ENCODE data around the gene RNF208.

Gene RNF208

DNA sequence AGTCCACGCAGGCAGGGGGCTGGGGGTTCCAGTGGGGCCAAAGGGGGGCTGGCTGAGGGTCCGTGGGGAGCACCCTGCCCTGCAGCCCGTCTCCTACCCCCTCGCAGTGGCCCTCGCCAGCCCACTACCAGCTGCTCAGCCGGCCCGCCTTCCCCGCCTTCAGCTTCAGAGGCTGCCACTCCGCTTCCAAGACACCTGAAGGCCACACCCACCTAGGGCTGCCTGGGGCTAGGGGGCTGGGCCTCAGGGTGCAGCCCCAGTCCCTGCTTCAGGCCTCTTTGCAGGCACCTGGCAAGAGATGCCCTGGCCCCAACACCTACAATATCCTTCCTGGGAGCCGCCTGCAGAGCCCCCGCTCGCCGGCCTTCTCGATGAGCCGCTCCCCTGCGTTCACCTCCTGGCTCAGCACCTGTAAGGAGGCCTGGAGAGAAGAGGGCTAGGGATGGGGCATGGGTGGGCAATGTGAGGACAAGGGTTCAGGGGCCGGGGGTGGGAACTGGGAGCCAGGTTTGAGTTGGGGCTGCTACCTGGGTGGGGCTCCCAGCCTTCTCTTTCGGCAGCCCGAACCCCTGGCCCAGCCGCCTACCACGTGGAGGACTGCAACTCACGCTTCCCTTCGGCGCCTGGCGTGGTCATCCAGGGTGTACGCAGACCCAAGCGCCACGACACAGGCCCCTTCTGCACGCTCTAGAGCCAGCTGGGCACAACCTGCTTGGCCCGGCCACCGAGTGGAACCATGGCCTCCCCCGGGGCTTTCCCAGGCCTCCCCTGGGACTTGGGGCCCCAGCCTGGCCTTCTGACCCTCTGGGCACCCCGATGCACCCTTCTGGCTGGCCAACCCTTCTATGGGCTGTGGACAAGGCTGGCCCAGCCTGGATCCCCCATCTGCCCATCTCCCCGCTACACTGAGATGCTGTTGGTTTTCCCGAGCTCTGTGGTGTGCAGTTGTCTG, 30.8 kb upstream of the RNF208 start:
- H3K27ac ChIP-seq, result peak overlapping the region; percentile 94

DNA sequence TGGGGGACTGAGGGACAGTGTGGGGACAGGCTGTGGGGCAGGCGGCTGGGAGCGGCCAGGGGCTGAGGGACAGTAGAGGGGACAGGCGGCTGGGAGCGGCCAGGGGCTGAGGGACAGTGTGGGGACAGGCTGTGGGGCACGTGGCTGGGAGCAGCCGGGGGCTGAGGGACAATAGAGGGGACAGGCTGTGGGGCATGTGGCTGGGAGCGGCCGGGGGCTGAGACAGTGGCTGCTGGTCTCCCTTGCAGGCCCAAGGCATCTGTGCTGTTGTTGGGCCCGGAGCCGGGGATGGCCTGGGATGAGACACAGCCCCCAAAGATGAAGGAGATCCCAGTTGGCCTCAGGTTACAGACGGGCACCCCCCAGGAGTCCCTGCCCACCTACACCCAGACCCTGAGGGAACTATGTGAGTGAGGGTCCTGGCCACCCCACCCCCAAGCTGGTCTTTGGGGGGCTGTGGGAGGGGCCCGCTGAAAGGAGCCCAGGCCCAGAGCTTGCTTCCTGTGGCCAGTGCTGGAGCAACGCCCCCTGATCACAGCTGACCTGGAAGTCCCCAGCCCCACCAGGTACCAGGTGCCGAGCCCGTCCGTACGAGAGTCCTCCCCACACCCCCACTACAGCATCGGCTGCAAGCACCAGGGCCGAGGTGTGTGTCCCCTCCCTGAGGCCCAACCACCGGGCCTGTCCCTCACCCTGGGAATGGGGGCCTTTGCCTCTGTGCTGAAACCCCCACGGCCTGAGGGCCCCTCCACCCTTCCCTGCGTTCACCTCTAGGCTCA, 29.6 kb upstream of the RNF208 start:
- H3K27ac ChIP-seq, result peak overlapping the region; percentile 94
- no peak for TF ChIP-seq ZFX (IDR thresholded peaks at IDR 0.05; ENCODE audit: borderline replicate concordance)
- TF ChIP-seq, protein P1, sequence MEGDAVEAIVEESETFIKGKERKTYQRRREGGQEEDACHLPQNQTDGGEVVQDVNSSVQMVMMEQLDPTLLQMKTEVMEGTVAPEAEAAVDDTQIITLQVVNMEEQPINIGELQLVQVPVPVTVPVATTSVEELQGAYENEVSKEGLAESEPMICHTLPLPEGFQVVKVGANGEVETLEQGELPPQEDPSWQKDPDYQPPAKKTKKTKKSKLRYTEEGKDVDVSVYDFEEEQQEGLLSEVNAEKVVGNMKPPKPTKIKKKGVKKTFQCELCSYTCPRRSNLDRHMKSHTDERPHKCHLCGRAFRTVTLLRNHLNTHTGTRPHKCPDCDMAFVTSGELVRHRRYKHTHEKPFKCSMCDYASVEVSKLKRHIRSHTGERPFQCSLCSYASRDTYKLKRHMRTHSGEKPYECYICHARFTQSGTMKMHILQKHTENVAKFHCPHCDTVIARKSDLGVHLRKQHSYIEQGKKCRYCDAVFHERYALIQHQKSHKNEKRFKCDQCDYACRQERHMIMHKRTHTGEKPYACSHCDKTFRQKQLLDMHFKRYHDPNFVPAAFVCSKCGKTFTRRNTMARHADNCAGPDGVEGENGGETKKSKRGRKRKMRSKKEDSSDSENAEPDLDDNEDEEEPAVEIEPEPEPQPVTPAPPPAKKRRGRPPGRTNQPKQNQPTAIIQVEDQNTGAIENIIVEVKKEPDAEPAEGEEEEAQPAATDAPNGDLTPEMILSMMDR (IDR thresholded peaks at IDR 0.05), result no peak

More for the DNA sequence above, 30.8 kb upstream of the RNF208 start:
- TF ChIP-seq, protein P1 (IDR thresholded peaks at IDR 0.05), result no peak
- TF ChIP-seq ZFX (IDR thresholded peaks at IDR 0.05; ENCODE audit: borderline replicate concordance), result no peak

DNA sequence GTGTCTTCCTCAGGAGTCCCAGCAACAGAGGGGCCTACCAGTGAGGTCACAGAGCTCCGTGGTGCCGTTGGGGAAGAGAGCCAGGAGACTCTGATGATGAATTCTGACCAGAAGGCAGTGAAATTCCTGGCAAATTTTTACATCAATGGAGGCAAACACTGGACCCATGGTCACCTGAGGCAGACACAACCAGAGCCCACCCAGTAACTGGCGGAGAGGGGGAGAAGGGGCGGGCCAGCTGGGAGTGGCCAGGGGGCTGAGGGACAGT, 29.1 kb upstream of the RNF208 start, which contains the start of gene STPG3:
TSS of gene STPG3 (plus strand) at position 93 of the 268 bp plus-strand sequence. CDS start at position 94, 1 bp downstream.
- TF ChIP-seq, protein P1 (IDR thresholded peaks at IDR 0.05), result no peak
- TF ChIP-seq ZFX (IDR thresholded peaks at IDR 0.05; ENCODE audit: borderline replicate concordance), result no peak
- H3K27ac ChIP-seq, result peak within 1 kb of the TSS; percentile 94

- H3K27ac ChIP-seq, result peak overlapping the region; percentile 58
- TF ChIP-seq ZFX (IDR thresholded peaks at IDR 0.05; ENCODE audit: borderline replicate concordance), result no peak
- TF ChIP-seq, protein P1 (IDR thresholded peaks at IDR 0.05), result no peak
Observed at GRCh38 chr9:137250329-137251193, 28.5 kb upstream of the RNF208 start.

DNA sequence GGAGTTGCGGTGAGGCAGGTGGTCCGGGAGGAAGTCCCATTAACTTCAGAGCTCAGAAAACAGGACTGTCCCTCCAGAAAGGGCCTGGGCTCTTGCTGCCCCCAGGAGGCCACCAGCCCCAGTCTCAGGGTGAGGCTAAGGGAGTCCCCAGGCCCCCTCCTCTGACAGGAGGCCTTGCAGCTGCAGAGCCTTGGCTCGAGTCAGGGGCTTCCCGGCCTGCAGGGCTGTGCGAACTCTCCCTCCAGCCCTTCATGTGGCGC, 25.8 kb upstream of the RNF208 start:
- no peak overlapping the region for H3K27ac ChIP-seq
- TF ChIP-seq, protein P1 (IDR thresholded peaks at IDR 0.05), result no peak
- TF ChIP-seq ZFX (IDR thresholded peaks at IDR 0.05; ENCODE audit: borderline replicate concordance), result no peak

- no peak overlapping the region for H3K27ac ChIP-seq
Observed at GRCh38 chr9:137247135-137247915, 25.3 kb upstream of the RNF208 start.

More at GRCh38 chr9:137247135-137247915, 25.3 kb upstream of the RNF208 start:
- TF ChIP-seq, protein P1 (IDR thresholded peaks at IDR 0.05), result no peak
- no peak for TF ChIP-seq ZFX (IDR thresholded peaks at IDR 0.05; ENCODE audit: borderline replicate concordance)

Measured in 22Rv1 (cell line).